Stimulated activated CD4-positive, alpha-beta T cell treated with anti-CD3 and anti-CD28 coated beads, TNF-alpha, amount 100 ng/mL, for 48 hours (primary cell): ENCODE results near the gene LILRA1.
"Not testable (repeated sequence)": the region's sequence is repeated elsewhere in the genome, so short reads cannot be mapped to it uniquely, and the experiment has no call there.

ENCODE experiments used
- DNase-seq, 3 donors: peaks; one replicate each; pipeline ENCODE4 v3.0.0-alpha.2; 2020; ENCODE audit warnings: low read depth in 3 of 3

Gene LILRA1

DNA sequence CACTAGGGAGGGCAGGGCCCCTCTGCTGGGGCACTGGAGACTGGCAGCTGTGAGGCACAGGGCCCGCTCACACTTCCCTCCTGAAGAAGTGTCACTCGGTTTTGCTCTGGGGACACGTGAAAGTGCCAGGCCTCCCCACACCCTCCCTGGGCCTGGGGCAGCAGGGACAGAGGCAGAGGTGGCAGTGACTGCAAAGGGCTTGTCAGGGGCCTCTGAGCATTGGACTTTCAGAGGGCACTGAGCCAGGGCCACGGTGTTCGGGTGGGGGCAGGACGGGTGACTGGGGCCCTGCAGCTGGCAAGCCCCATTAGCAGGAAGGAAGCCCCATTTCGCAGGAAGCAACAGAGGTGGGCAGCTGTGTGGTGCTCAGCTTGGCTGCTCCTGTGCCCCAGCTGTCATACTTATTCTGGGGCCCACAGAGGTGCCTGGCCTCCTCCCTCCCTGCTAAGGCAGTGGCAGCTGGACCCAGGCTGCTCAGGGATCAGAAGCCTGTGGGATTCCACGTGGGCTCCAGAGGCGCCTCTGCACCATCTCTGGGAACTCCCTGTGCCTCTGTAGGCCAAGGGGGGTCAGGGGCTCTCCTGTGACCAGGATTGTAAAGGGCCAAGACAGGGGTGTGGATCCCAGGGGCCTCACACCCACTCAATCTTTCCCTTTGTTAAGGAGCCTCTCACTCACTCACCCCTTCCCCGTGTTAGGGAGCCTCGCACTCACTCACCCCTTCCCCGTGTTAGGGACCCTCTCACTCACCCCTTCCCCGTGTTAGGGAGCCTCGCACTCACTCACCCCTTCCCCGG is 31.7 kb downstream of the LILRA1 start:
- not testable (repeated sequence) for DNase-seq

DNA sequence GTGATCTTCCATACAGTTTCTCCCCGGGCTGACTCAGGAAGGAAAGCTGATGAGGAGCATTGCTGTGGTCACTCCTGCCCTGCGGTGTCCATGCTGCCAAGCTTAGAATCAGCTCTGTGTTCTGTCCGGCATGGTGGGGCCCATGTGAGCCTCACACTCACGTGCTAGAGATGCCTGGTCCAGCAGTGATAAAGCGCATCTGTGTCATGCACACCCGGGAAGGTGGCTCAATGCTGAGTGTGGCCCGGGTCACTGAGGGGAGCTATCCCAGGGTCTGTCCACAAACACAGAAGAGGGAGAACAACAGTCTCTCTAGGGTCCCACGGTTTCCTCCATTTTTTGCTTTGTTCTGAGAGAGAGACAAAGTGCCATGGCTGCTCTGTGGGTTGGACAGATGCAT is 33.3 kb downstream of the LILRA1 start:
- no peak for DNase-seq

DNA sequence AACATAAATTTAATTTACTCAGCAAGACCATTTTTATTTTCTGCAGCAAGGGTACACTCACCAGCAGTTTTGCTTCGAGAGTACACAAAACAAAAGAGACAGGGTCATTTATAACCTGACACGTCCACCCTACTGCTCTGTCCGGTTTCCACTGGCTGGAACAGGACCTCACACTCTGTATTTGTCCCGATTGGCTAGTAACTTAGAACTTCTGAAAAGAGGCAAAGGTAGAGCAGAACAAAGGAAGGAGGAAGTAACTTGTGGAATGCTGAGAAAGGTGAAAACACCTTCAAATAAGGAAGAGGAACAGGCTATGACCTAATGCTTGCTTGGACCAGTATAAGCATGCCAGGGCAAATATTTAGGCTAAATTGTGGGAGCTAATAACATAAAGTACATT is 34.5 kb downstream of the LILRA1 start:
- not testable (repeated sequence) for DNase-seq

DNA sequence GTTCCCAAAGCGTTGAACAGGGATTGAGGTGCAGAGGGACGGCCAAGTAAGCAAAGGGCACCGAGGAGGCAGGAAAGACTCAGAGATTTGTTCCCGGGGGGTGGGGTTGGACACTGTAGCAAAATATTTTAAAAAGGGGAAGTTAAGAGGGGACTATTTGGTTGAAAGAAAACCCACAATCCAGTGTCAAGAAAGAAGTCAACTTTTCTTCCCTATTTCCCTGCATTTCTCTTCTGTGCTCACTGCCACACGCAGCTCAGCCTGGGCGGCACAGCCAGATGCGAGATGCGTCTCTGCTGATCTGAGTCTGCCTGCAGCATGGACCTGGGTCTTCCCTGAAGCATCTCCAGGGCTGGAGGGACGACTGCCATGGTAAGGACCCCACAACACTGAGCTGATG is 36.8 kb downstream of the LILRA1 start, which contains the start of gene LILRB1:
Gene LILRB1, plus strand, starts transcription at position 223 of the 400 bp plus-strand sequence. CDS start 590 bp downstream, outside the sequence.
- not testable (repeated sequence) for DNase-seq

DNA sequence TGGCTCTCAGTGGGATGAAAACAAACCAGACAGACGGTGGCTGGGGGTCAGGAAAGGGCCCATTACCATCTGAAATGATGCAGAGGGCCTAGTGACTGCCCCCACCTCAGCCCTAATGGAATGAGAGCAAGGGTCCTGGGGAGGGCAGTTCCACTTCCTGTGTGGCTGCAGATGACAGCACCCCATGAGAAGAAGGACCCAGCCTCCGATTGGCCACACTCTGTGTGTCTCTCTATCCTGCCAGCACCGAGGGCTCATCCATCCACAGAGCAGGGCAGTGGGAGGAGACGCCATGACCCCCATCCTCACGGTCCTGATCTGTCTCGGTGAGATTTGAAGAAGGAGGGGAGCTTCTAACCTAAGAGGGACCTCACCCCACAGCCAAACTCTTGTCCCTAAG is 37.4 kb downstream of the LILRA1 start:
- DNase-seq, result no peak

DNA sequence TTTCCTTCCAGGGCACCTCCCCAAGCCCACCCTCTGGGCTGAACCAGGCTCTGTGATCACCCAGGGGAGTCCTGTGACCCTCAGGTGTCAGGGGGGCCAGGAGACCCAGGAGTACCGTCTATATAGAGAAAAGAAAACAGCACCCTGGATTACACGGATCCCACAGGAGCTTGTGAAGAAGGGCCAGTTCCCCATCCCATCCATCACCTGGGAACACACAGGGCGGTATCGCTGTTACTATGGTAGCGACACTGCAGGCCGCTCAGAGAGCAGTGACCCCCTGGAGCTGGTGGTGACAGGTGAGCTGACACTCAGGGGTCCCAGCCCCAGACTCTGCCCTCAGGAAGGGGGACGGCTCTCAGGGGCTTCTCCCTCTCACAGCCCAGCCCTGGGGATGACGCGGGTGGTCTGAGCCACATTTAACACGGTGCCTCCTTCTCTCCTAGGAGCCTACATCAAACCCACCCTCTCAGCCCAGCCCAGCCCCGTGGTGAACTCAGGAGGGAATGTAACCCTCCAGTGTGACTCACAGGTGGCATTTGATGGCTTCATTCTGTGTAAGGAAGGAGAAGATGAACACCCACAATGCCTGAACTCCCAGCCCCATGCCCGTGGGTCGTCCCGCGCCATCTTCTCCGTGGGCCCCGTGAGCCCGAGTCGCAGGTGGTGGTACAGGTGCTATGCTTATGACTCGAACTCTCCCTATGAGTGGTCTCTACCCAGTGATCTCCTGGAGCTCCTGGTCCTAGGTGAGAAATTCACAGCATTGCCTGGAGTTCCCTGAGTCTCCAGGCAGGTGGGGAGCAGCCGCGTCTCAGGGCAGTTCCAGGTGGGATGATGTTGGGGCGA is 38.3 kb downstream of the LILRA1 start:
- not testable (repeated sequence) for DNase-seq

DNA sequence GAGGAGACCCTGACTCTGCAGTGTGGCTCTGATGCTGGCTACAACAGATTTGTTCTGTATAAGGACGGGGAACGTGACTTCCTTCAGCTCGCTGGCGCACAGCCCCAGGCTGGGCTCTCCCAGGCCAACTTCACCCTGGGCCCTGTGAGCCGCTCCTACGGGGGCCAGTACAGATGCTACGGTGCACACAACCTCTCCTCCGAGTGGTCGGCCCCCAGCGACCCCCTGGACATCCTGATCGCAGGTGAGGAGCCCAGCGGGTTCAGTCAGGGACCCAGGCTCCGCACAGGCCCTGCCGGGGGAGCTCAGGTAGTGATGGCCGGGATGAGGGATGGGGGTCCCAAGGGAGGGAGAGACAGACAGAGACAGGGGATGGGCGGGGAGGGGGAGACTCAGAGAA is 39.1 kb downstream of the LILRA1 start:
- DNase-seq, result not testable (repeated sequence)

DNA sequence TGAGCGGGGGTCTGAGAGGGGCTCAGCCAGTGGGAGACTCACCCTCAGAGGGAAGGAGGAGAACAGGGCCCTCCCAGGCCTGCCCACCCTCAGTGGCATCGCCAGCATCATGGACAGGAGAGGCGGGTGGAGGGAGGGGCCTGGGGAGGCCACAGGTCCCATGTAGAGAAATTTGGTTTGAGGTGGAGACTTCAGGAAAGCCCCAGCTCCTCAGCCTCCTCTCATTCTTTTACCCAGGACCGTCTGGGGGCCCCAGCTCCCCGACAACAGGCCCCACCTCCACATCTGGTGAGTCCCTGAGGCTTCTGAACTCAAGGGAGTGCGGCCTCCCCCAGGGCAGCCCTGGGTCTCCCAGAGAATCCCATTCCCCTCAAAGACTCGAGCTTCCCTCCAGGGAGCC is 40.0 kb downstream of the LILRA1 start:
- DNase-seq, result no peak

DNA sequence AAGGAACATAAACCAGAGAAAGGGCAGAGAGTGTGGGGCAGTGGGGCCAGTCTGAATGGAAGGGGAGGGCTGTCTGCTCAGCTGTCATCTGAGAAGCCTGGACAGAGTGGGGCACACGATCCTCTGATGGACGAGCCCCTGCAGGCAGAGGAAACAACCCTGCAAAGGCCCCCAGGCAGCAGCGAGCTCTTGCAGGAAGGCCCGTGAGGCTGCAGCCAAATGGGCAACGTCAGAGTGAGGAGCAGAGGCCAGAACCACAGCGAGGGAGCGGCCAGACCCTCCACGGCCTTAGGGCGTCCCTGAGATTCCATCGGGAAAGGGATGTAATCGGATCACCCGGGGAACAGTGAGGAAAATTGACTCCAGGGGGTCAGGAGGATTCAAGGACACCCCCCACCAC is 42.6 kb downstream of the LILRA1 start:
- DNase-seq, result not testable (repeated sequence)

DNA sequence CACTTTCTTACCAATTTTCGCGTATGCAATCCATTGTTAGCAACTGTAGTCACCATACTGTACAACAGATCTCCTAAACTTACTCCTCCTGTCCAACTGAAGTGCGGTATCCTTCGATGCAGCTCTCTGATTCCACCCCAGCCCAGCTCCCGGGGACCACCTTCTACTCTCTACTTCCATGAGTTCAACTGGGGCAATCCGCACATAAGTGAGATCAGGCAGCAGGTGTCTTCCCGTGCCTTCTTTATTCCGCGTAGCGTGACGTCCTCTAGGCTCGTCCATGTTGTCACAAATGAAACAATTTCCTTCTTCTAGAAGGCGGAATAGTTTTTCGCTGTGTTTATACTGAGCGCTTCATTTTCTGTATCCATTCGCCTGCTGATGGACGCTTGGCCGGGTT is 45.3 kb downstream of the LILRA1 start:
- DNase-seq, result no peak

DNA sequence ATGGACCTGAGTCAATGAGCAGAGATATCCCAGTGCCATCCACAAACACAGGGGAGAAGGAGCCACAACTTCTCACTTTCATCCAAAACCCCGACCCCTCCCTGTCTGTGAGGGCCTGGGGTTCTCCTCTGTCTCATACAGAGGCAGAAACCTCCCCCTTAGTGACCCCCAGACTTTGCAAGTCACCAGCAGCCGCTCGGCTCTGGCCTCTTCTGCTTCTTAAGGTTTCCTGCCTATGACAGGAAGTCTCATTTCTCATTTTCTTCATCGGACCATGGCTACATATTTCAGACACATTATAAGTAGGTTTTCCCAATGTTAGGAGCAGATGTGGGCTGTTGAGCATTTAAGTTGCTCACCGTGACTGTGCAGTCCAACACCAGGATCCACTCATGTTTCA is 49.5 kb downstream of the LILRA1 start:
- not testable (repeated sequence) for DNase-seq

DNA sequence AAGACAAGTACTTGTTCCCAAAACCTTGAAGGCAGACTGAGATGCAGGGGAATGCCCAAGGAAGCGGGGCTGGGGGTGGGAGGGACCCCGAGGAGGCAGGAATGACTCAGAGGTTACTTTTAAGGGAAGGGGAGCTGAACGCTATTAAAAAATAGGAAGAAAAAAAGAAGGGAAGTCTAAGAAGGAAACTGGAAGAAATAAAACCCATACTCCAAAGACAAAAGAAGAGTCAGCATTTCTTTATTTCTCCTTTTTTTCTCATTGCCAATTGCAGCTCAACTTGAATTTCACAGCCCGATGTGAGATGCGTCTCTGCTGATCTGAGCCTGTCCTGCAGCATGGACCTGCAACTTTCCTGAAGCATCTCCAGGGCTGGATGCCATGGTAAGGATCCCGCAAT is 50.2 kb downstream of the LILRA1 start:
- not testable (repeated sequence) for DNase-seq

DNA sequence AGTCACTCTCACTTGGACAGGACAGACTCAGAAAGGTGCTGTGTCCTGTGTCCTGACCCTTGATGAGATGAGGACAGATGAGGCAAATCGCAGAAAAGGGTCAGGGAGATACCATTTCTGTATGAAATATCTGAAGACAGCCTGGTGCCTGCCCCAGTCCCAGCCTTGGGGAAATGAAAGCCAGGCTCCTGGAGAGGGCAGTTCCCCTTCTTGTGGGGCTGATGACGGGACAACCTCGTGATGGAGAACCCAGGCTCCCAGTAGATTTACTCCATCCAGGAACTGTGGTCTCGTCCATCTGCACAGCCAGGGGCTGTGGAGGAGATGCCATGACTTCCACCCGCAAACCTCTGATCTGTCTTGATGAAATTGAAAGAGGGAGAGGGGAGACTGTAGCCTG is 50.6 kb downstream of the LILRA1 start:
- no peak for DNase-seq

DNA sequence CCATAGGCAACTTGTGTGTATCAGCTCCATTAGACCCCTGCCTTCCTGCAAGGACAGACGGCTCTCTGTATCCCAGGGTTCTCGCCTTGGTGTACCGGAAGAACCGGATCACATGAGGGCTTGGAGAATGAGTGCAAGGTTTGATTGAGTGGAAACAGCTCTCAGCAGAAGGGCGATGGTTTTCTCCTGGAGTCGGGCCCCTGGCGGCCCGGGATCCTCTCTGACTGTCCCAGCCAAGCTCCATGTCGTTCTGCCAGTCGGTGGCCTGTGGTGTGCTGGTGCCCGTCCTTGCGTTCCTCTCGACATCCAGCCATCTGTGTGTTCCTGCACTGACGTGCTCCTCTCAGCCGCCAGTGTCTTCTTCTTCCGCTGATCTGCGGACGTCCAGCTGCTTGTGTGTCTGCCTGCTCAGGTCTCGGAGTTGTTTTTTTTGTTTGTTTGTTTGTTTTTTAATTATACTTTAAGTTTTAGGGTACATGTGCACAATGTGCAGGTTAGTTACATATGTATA is 53.0 kb downstream of the LILRA1 start:
- DNase-seq, result no peak

DNA sequence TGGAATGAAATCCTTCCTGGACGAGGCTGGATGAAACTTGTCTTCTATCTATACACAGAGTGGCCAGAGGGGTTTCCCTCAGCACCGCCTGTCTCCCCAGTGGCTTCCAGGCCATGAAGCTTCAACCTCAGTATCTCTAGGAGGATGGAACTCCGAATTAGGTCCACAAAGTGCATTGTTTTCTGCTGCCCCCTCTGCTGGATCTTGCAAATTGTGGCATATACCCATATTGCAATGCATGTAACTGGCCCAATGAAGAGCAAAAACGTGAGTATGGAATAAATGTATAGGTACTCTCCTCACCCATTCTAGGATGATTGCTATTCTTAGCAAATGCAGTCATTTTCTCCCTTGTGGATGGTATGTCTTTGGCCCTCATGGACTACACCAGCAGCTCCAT is 54.7 kb downstream of the LILRA1 start:
- no peak for DNase-seq

DNA sequence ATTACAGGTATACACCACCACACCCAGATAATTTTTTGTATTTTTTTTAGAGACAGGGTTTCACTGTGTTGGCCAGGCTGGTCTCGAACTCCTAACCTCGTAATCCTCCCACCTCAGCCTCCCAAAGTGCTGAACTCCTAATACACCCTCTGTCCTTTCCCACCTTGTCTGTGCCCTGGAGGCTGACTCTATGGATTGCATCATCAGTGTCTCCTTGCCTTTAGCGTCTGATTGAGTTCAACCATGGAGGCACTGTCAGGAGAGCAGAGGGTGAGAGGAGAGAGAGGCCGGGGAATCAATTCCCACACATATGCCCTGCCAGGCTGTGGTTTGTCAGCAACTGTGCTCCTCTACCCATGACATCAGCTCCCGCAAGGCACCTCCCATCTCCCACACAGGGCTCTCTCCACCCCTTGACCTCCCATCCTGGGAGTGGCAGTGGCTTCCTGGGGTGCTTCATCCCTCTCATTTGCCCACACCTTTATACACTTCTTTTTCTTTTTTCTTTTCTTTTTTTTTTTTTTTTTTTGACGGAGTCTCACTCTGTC is 56.8 kb downstream of the LILRA1 start:
- DNase-seq, result no peak
